NCI-H1417 treated with DMSO at 0.1 percent for 48 hours (cell line): Measurements from ENCODE around the gene JPH2.
"Not testable (repeated sequence)": the region's sequence is repeated elsewhere in the genome, so short reads cannot be mapped to it uniquely, and the experiment has no call there.

ENCODE experiments used
- DNase-seq: peaks from one replicate; lab custom pipeline; 2025; lab: John Stamatoyannopoulos, UW

The JPH2 gene

DNA sequence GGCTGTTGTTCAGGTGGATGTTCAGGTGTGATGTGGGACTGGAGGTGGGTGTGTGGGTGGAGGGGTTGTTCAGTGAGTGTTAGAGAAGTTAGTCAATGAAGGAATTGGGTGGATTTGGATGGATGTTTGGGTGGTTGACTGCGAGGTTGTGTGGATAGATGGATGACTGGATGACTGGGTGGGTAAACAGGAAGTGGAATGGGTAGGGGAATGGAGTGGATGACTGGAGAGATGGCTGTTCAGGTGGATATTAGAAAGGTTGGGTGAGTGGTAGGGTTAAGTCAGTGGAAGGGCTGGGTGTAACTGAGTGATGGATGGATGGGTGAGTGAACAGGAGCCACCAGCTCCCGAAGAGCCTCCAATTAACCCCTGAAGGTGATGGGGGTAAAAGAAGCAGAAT lies 27.9 kb downstream of the JPH2 start:
- DNase-seq = no peak

DNA sequence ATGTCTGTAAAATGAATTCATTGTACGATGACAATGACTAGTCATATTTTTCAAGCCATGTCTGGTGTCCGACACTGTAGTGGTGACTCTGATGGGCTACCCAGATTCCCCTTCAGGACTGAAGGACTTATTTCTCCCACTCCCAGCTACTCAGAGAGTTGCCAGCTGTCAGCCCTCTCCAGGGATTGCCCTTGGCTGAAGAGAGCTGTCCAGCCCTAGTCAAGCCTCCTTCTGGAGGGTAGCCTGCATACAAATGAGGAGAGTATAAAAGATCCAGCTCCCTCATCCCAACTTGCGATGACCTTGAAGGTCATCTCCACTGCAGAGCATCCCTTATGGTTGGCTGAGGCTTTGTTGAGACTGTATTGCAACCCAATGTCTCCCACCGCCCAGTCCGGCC lies 29.9 kb downstream of the JPH2 start:
- no peak for DNase-seq

- no peak for DNase-seq
Observed at GRCh38 chr20:44154521-44155001, 32.4 kb downstream of the JPH2 start.

GRCh38 chr20:44153636-44154043 lies 33.3 kb downstream of the JPH2 start:
- DNase-seq = no peak

GRCh38 chr20:44151621-44152416 lies 35.2 kb downstream of the JPH2 start:
- DNase-seq = no peak

DNA sequence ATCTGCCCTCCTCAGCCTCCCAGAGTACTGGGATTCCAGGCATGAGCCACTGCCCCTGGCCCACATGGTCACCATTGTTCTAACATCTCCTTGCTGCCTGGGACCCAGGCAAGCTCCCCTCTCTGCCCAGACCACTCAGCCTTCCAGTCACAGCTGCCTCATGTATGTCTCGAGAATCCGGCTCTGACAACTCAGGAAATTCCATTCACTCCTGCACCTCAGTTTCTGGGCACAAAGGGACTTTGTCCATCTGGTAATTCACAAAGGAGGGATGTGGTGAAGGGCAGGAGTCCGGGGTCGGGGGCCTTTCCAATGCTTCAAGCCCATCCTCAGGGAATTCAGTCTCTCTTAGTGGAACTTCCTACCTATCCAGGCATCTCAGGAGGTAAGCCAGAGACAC lies 40.7 kb downstream of the JPH2 start:
- DNase-seq = no peak

GRCh38 chr20:44145131-44145775 lies 41.7 kb downstream of the JPH2 start:
- no peak for DNase-seq

GRCh38 chr20:44143936-44144335 lies 43.1 kb downstream of the JPH2 start:
- DNase-seq = no peak

DNA sequence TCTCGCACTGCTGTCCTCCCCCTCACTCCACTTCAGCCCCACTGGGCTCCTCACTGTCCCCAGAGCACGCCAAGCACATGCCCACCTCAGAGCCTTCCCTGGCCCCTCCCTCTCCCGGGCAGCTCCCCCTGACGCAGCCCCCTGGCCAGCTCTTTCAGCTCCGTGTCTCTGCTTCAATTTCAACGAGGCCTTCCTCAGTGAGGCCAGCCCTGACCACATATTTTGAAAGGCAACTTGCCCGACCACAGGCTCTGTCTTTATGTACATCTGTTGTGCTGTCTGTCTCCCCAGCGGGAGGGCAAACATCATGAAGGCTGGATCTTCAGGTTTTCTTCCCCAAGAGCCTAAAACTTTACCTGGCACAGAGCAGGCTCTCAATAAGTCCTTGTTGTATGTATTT lies 44.6 kb downstream of the JPH2 start:
- DNase-seq = no peak

GRCh38 chr20:44141873-44142272 lies 45.1 kb downstream of the JPH2 start:
- no peak for DNase-seq

DNA sequence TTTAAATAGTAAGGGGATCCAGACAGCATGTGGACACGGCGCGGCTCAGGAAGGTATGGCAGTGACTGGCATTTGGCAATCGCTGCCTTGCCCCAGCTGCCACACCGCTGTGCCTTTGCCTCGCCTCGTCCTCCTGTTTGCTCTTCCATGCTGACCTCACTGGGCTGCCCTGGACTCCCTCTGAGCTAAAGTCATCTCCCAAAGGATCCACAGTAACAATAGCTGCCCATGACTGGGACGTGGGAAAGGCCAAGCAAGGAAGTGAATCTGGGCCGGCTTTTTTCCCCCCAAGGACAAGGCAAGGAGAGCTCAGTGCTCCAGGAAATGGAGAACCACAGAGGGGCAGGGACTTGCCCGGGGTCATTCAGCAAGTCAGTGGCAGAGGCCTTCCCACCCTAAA lies 48.1 kb downstream of the JPH2 start:
- no peak for DNase-seq

- DNase-seq = no peak
Observed at GRCh38 chr20:44137266-44137801, 49.7 kb downstream of the JPH2 start.

DNA sequence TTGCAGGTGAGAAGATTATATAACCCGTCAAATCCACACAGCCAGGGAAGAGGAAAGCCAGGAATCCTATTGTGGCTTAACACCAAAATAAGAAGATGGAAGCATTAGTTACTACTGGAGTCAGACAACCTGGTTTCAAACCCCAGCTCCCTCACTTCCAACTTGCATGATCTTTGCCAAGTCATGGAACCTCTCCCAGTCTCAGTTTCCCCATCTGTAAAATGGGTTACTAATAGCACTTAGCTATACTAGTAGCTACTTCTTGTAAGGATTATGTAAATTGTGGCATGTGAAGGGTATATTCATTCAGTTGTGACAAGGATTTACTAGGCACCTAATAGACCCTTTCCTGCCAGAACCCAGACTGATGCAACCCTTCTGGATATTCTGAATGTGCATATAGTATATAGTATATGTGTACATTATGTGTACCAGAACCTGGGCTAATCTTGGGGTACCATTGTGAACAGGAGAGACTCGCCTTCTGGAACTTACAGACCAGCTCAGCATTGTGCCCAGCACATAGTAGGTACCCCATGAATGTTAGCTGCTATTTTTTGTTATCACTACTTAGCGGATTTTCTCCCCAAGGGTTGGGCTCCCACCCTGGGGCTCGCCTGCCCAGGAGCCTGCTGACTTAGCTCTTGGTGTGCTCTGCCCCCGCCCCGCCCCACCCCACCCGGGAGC lies 50.3 kb downstream of the JPH2 start:
- DNase-seq = no peak

GRCh38 chr20:44135417-44136204 lies 51.4 kb downstream of the JPH2 start:
- DNase-seq = no peak

- DNase-seq = no peak
Observed at GRCh38 chr20:44135012-44135412, 52.0 kb downstream of the JPH2 start.

GRCh38 chr20:44133424-44133823 lies 53.6 kb downstream of the JPH2 start:
- no peak for DNase-seq

DNA sequence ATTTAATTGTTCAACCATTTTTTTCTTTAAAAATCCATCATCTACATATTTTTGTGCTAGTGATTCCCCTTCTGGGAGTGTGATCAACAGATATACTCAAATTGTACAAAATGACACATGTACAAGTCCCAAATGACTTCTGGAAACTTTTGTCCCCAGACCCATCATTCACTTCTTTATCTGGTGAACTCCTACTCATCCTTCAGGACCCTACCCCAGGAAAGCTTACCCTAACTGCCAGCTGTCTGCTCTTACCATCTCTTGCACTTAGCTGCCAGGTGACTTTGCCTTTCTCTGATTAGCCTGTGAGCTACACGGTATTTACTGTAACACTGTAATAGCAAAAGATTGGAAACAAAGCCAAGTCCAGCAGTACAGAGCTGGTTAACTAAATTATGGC lies 55.3 kb downstream of the JPH2 start:
- no peak for DNase-seq

GRCh38 chr20:44129911-44130718 lies 56.9 kb downstream of the JPH2 start:
- no peak for DNase-seq

GRCh38 chr20:44129300-44129699 lies 57.7 kb downstream of the JPH2 start:
- not testable (repeated sequence) for DNase-seq

DNA sequence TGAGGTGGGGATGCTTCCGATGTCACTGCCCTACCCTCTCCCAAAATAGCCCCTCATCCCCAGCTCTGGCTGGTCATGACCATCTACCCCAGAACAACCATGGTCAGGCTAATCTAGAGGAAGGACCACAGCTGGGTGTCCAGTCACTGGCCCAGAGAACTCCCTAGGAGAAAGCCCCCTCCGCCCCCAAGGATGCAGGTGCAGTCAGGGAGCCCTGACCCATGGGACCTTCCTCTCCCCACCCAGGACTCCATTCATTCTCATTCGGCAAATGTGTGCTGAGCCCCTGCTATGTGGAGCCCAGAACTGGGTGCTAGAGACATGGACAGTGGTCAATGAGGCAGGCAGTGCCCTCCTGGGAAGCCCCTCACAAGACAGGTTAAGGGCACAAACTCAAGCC lies 60.5 kb downstream of the JPH2 start:
- DNase-seq = no peak
